Measurements from ENCODE around the gene TTC19.

The TTC19 gene

DNA sequence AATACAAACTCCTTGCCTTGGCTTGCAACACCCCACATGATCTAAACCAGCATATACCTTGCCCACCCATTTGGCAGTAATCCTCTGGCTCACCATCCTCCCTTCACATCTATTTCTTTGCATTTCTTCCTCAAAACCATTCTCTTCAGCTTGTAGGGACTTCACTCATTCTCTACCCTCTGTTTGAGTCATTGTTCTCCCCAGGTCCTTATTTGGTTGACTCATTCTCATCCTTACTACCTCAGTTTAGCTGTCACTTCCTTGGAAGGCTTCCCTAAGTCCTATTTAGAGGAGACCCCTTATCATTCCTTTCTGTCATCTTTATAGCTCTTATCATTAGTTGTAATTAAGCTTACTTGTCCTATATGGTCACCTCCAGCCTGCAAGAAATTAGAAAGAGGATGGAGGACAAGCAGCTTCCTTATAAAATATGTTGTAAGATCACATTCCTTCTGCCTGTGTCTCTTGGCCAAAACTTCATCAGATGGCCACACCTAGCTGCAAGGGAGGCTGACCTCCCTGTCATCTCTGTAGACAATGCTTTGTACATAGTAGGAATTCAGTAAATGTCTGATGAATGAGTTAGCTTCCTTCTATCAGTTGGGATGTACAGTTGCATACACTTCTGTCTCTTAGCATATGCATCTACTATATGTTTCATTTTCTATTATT is 1.7 kb downstream of the TTC19 start:
- POLR2A ChIA-PET: no interaction called here
- CTCF ChIA-PET: no interaction called here
- DNase-seq (ENCODE audit: extremely low spot score): no peak
- no peak for TF ChIP-seq CTCF (IDR thresholded peaks at IDR 0.05; ENCODE audit: control extremely low read depth, extremely low read depth, low read depth, missing control alignments)

- no peak for TF ChIP-seq CTCF (IDR thresholded peaks at IDR 0.05; ENCODE audit: control extremely low read depth, extremely low read depth, low read depth, missing control alignments)
- DNase-seq (ENCODE audit: extremely low spot score): no peak
- POLR2A ChIA-PET: no interaction called here
- CTCF ChIA-PET: no interaction called here
Measured at GRCh38 chr17:16002708-16003260, 3.2 kb downstream of the TTC19 start.

DNA sequence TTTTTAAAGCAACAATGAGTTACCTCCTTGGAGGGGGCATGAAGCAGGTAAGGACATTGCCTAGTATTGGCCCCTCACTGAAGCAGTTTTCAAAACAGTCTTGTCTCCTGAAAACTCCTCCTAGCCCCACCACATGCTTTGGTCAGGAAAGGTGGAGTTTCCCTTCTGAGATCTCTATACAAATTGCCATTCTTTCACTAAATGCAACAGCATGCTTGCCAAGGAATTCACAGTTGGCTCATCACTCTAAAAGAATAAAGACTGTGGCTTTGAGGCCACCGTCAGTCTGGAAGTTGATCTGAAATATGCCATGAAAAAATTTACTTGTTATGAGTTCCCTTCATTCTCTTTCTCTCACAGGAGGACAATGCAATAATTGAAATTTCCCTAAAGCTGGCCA is 4.2 kb downstream of the TTC19 start:
- POLR2A ChIA-PET: no interaction called here
- no peak for DNase-seq (ENCODE audit: extremely low spot score)
- CTCF ChIA-PET: no interaction called here
- TF ChIP-seq CTCF (IDR thresholded peaks at IDR 0.05; ENCODE audit: control extremely low read depth, extremely low read depth, low read depth, missing control alignments): no peak

GRCh38 chr17:16005636-16006035 is 6.0 kb downstream of the TTC19 start:
- CTCF ChIA-PET: interaction anchor here (1.0 to 1.7 kb wide), 2 partner anchors 9 to 13 kb away, joined by 3 read pairs; no protein-coding TSS in a partner anchor
- no peak for TF ChIP-seq CTCF (IDR thresholded peaks at IDR 0.05; ENCODE audit: control extremely low read depth, extremely low read depth, low read depth, missing control alignments)
- POLR2A ChIA-PET: no interaction called here
- no peak for DNase-seq (ENCODE audit: extremely low spot score)

GRCh38 chr17:16007439-16007838 is 7.8 kb downstream of the TTC19 start:
- ChIA-PET CTCF (interaction anchor here (0.9 kb wide), 1 partner anchor 8 kb away, joined by 3 read pairs; the partner anchor contains the start of genes TTC19 and ZSWIM7), POLR2A (no interaction called here)
- no peak for TF ChIP-seq CTCF (IDR thresholded peaks at IDR 0.05; ENCODE audit: control extremely low read depth, extremely low read depth, low read depth, missing control alignments)
- no peak for DNase-seq (ENCODE audit: extremely low spot score)

GRCh38 chr17:16013943-16014407 is 14.4 kb downstream of the TTC19 start:
- CTCF ChIA-PET: interaction anchor here (1.2 to 1.4 kb wide), 2 partner anchors 11 to 15 kb away, joined by 3 read pairs; partner anchors contain the start of genes TTC19 and ZSWIM7
- DNase-seq (ENCODE audit: extremely low spot score): no peak
- TF ChIP-seq CTCF (IDR thresholded peaks at IDR 0.05; ENCODE audit: control extremely low read depth, extremely low read depth, low read depth, missing control alignments): no peak

More at GRCh38 chr17:16013943-16014407, 14.4 kb downstream of the TTC19 start:
- POLR2A ChIA-PET: interaction anchor here (1.9 kb wide), 1 partner anchor 15 kb away, joined by 4 read pairs; the partner anchor contains the start of genes TTC19 and ZSWIM7

Data from GM10248 (cell line).